GM18505 (cell line): ENCODE results near the gene PGAP6.
A peak's percentile ranks its signal among the peaks of the same experiment; 100 is the strongest.

Source experiments
- ATAC-seq: cut with Tn5 transposase; IDR thresholded peaks from one replicate; pipeline ENCODE4 v1.9.1; 2021; ENCODE audit not compliant: unreplicated experiment
- POLR2A ChIP-seq: IDR thresholded peaks from 4 replicates; pipeline ENCODE4 v1.6.1; 2011; ENCODE audit warnings: borderline replicate concordance; ENCODE audit not compliant: insufficient read depth, insufficient read length; ENCODE audit errors: extremely low read depth

The PGAP6 gene

GRCh38 chr16:361872-362701 is 19.7 kb downstream of the PGAP6 start:
- TF ChIP-seq POLR2A: no peak
- no peak for ATAC-seq

GRCh38 chr16:361341-361871 is 20.4 kb downstream of the PGAP6 start:
- ATAC-seq: no peak
- no peak for TF ChIP-seq POLR2A

GRCh38 chr16:360698-361336 is 21.0 kb downstream of the PGAP6 start:
- ATAC-seq: no peak
- TF ChIP-seq POLR2A: no peak

- TF ChIP-seq POLR2A: no peak
- ATAC-seq: no peak
These were observed 21.7 kb downstream of the PGAP6 start for GRCh38 chr16:359871-360697.

- TF ChIP-seq POLR2A: no peak
These were observed 22.6 kb downstream of the PGAP6 start for GRCh38 chr16:359067-359763.

GRCh38 chr16:356741-357140 is 25.0 kb downstream of the PGAP6 start:
- ATAC-seq: no peak
- TF ChIP-seq POLR2A: no peak

More at GRCh38 chr16:359067-359763, 22.6 kb downstream of the PGAP6 start:
- ATAC-seq: no peak

GRCh38 chr16:354971-355461 is 26.8 kb downstream of the PGAP6 start:
- ATAC-seq: no peak
- no peak for TF ChIP-seq POLR2A

GRCh38 chr16:354291-354881 is 27.4 kb downstream of the PGAP6 start:
- ATAC-seq: no peak
- no peak for TF ChIP-seq POLR2A

- peak; percentile 2 for ATAC-seq
- no peak for TF ChIP-seq POLR2A
These were observed 28.1 kb downstream of the PGAP6 start for GRCh38 chr16:353404-354290.

- TF ChIP-seq POLR2A: peak; percentile 67
- ATAC-seq: peak; percentile 59
These were observed 29.0 kb downstream of the PGAP6 start, which contains the start of gene AXIN1 for GRCh38 chr16:352547-353403. Gene AXIN1 (minus strand): TSS chr16:352723. CDS start chr16:347025, 5,698 bp downstream.
